Sigmoid colon (tissue), 7 donors: ENCODE measurements around the gene CDC73. TPM values are rescaled to one million over a fixed set of nuclear protein-coding genes. Genes with fewer than 3 reads are reported as not detected.

Experiments
- DNase-seq: peaks from one replicate; pipeline ENCODE4 v3.0.0-alpha.2; 2019
- H3K27ac ChIP-seq, 4 donors: fragments of 200-600 bp; sonication (generic); one replicate each; pipeline ENCODE4 v1.5.1; 2016 to 2019; ENCODE audit warnings: mild to moderate bottlenecking in 1 of 4
- H3K27me3 ChIP-seq, 3 donors: fragments of 200-600 bp; sonication (generic); one replicate each; pipeline ENCODE4 v1.5.1; 2019; ENCODE audit warnings: mild to moderate bottlenecking in 1 of 3
- H3K36me3 ChIP-seq, 4 donors: fragments of 200-600 bp; sonication (generic); one replicate each; pipeline ENCODE4 v1.5.1; 2016 to 2019
- H3K4me1 ChIP-seq, 4 donors: fragments of 200-600 bp; sonication (generic); one replicate each; pipeline ENCODE4 v1.5.1; 2017 to 2019
- H3K4me3 ChIP-seq, 4 donors: fragments of 200-600 bp; sonication (generic); one replicate each; pipeline ENCODE4 v1.5.1; 2017 to 2019; ENCODE audit warnings: mild to moderate bottlenecking in 2 of 4, moderate library complexity in 1 of 4
- H3K9me3 ChIP-seq, 4 donors: fragments of 200-600 bp in 3 of 4; sonication (generic) in 3 of 4; one replicate each; pipeline versions ENCODE4 v1.5.1 to v1.6.1; 2013 to 2019
- EP300 ChIP-seq, 4 donors: sonication (generic); formaldehyde crosslinking; IDR thresholded peaks; one replicate each; pipeline ENCODE4 v1.6.1; 2017; ENCODE audit warnings: antibody characterized with exemption in 4 of 4
- POLR2A ChIP-seq, 2 donors: fragments of 450-650 bp; IDR thresholded peaks; one replicate each; pipeline ENCODE4 v1.6.1; 2016; ENCODE audit warnings: antibody characterized with exemption in 2 of 2, mild to moderate bottlenecking in 2 of 2, moderate library complexity in 2 of 2
- POLR2AphosphoS5 ChIP-seq, 4 donors: sonication (generic); formaldehyde crosslinking; IDR thresholded peaks; one replicate each; pipeline ENCODE4 v1.6.1; 2017; ENCODE audit warnings: antibody characterized with exemption in 4 of 4
- WGBS, 2 donors: extraction: QIAGEN DNeasy Blood & Tissue Kit; methylation state at CpG; one replicate each; pipeline ENCODE4 v1.1.7; 2013; 5-methylcytosine and 5-hydroxymethylcytosine counted together
- intact Hi-C: fragments of 100-400 bp; cut with DNase I; formaldehyde crosslinking; loops from one replicate; pipeline ENCODE4 v1.15.1; 2023
- polyA plus RNA-seq, 3 donors: library from polyadenylated mRNA; stranded (reverse); fragments of 200-250 nt; gene quantifications; one replicate each; pipeline ENCODE4 v1.2.3, GENCODE V29; 2013
- total RNA-seq, 4 donors: library from RNA; depleted of rRNA; stranded (reverse); fragments of >200 nt; gene quantifications; one replicate each; pipeline ENCODE4 v1.1.0, GENCODE V29; 2016
- TF ChIP-seq, protein P1 (sequence below), 4 experiments: fragments of 450-650 bp in 3 of 4; fragments of 200-600 bp in 1 of 4; IDR thresholded peaks; one replicate each; pipeline ENCODE4 v1.5.1; 2016 to 2019; ENCODE audit warnings: antibody characterized with exemption in 4 of 4, mild to moderate bottlenecking in 3 of 4, moderate library complexity in 2 of 4
- donor health status: healthy with polysubstance abuse.
- donor health status: Bipolar disorder and iron deficiency.
- donor health status: healthy.

The CDC73 gene
- total and polyA plus RNA-seq, 7 donors: 13.2 to 72.4 (median 45.7) TPM

DNA sequence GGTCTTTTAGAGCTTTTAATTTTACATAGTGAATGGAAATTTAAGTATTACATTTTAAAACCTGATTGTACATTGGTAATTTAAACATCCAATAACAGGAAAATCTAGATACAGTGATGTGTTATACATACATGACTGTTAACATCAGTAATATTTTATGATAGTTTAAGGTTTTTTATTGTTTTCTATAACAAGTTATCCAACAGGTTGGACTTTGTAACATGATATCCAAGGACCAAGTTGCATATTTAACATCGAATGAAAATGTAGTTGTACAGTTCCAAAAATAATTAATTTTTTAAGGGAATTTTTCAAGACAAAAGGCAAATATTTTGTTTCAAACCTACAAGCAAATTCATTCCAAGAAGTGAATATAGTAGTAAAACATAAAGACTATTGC, 31.0 kb upstream of the CDC73 start:
- intact Hi-C loops: no loop called here
- H3K4me1 ChIP-seq: peaks cover 0 to 9% (median 0%) of the 10 kb centered on the region in 4 donors
- TF ChIP-seq POLR2AphosphoS5 (IDR thresholded peaks at IDR 0.05) (no peak), EP300 (IDR thresholded peaks at IDR 0.05) (no peak), POLR2A (IDR thresholded peaks at IDR 0.05) (no peak)
- TF ChIP-seq, protein P1, sequence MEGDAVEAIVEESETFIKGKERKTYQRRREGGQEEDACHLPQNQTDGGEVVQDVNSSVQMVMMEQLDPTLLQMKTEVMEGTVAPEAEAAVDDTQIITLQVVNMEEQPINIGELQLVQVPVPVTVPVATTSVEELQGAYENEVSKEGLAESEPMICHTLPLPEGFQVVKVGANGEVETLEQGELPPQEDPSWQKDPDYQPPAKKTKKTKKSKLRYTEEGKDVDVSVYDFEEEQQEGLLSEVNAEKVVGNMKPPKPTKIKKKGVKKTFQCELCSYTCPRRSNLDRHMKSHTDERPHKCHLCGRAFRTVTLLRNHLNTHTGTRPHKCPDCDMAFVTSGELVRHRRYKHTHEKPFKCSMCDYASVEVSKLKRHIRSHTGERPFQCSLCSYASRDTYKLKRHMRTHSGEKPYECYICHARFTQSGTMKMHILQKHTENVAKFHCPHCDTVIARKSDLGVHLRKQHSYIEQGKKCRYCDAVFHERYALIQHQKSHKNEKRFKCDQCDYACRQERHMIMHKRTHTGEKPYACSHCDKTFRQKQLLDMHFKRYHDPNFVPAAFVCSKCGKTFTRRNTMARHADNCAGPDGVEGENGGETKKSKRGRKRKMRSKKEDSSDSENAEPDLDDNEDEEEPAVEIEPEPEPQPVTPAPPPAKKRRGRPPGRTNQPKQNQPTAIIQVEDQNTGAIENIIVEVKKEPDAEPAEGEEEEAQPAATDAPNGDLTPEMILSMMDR (IDR thresholded peaks at IDR 0.05): no peak
- no peak overlapping the region for H3K4me3 ChIP-seq
- no peak for DNase-seq
- H3K27ac ChIP-seq: no peak overlapping the region
- H3K27me3 ChIP-seq: no peaks in the 10 kb centered on the region
- H3K9me3 ChIP-seq: no peaks in the 10 kb centered on the region
- H3K36me3 ChIP-seq: peaks cover 4 to 62% (median 7%) of the 10 kb centered on the region in 4 donors
- 25 to 76% methylated on average over 1 of the region's 1 CpG for WGBS, 2 donors

DNA sequence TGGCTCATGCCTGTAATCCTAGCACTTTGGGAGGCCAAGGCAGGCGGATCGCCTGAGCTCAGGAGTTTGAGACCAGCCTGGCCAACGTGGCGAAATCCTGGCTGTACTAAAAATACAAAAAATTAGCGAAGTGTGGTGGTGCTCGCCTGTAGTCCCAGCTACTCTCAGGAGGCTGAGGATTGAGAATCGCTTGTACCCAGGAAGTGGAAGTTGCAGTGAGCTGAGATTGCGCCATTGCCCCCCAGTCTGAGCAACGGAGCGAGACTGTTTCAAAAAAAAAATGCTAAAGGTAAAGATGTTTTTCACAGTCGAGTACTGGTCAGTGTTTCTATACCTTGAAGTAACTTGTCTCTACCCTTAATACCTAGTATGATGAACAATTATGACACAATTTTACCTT, 27.7 kb upstream of the CDC73 start:
- intact Hi-C loops: no loop called here
- H3K9me3 ChIP-seq: no peaks in the 10 kb centered on the region
- TF ChIP-seq EP300 (IDR thresholded peaks at IDR 0.05) (no peak), POLR2A (IDR thresholded peaks at IDR 0.05) (no peak), POLR2AphosphoS5 (IDR thresholded peaks at IDR 0.05) (no peak)
- TF ChIP-seq, protein P1 (IDR thresholded peaks at IDR 0.05): no peak
- H3K27ac ChIP-seq: no peak overlapping the region
- peaks cover 6 to 85% (median 18%) of the 10 kb centered on the region in 4 donors for H3K36me3 ChIP-seq
- DNase-seq: no peak
- H3K4me3 ChIP-seq: no peak overlapping the region
- 94 to 96% methylated on average over 11 of the region's 11 CpGs for WGBS, 2 donors
- peaks cover 0 to 9% (median 0%) of the 10 kb centered on the region in 4 donors for H3K4me1 ChIP-seq
- no peaks in the 10 kb centered on the region for H3K27me3 ChIP-seq

DNA sequence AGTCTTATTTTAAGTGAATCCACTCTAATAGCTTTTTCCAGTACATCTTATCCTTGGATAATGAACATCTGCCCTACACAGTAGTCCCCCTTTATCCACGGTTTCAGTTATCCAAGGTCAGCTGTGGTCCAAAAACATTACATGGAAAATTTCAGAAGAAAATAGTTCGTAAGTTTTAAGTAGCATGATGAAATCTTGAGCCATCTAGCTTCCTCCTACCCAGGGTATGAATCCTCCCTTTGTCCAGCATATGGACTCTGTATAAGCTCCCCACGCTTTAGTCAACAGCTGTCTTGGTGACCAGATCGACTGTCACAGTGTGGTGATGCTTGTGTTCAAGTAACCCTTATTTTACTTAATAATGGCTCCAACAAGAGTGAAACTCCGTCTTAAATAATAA, 19.2 kb upstream of the CDC73 start:
- Histone ChIP-seq H3K36me3 (peaks cover 12 to 32% (median 15%) of the 10 kb centered on the region in 4 donors), H3K4me1 (peaks cover 0 to 25% (median 15%) of the 10 kb centered on the region in 4 donors), H3K9me3 (no peaks in the 10 kb centered on the region), H3K27me3 (no peaks in the 10 kb centered on the region), H3K4me3 (no peak overlapping the region), H3K27ac (no peak overlapping the region)
- no peak for TF ChIP-seq POLR2AphosphoS5 (IDR thresholded peaks at IDR 0.05)
- TF ChIP-seq POLR2A (IDR thresholded peaks at IDR 0.05): no peak
- TF ChIP-seq, protein P1 (IDR thresholded peaks at IDR 0.05): no peak
- TF ChIP-seq EP300 (IDR thresholded peaks at IDR 0.05): no peak
- DNase-seq: no peak
- intact Hi-C loops: no loop called here
- 92 to 93% methylated on average over 5 of the region's 5 CpGs for WGBS, 2 donors

DNA sequence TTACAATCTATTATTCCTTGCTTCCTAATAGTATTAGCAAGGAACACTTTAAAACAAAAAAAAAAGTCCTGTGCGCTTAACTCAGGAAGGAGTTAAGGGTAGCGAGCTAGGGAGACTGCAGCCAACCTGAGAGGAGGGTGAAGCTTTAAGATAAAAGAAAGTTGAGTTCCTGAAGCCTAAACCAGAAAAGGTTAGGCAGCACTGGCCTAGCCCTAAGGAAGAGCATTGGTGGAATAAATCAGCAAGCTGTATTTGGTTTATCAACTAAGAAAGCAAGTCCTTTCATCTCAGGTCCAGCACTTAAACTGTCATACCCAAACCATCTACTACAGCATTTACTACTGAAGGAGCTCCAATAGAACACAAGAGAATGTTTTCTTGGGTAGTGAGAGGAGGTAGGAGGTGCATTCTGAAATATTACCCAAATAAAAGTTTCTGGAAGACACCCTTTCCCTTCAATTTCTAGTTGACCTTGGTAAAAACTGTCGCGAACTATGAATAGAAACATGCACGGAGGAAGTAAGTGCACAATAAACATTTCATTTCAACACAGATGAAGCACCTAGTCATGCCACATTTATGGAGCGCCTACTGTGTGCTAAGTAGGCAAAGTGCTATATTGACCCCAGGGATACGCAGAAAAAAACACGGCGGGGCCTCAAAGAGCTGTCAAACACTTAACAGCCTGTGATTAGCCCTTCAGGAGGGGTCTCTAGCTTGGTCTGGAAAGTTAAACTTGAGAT, 17.9 kb upstream of the CDC73 start:
- Histone ChIP-seq H3K4me3 (peak overlapping the region; percentile 74 to 96 (median 84)), H3K36me3 (peaks cover 8 to 19% (median 13%) of the 10 kb centered on the region in 4 donors), H3K27me3 (no peaks in the 10 kb centered on the region), H3K9me3 (no peaks in the 10 kb centered on the region), H3K27ac (peak overlapping the region; percentile 95 to 97 (median 96)), H3K4me1 (peaks cover 0 to 25% (median 15%) of the 10 kb centered on the region in 4 donors)
- 27 to 36% methylated on average over 9 of the region's 9 CpGs for WGBS, 2 donors
- TF ChIP-seq, protein P1 (IDR thresholded peaks at IDR 0.05): no peak
- TF ChIP-seq POLR2A (IDR thresholded peaks at IDR 0.05) (no peak), POLR2AphosphoS5 (IDR thresholded peaks at IDR 0.05) (no peak)
- no peak for DNase-seq
- intact Hi-C loops: no loop called here
